CD4-positive, alpha-beta T cell treated with Interleukin-17A for 4 hours (primary cell): ENCODE measurements around the gene COX7B.
"Not testable (repeated sequence)": the region's sequence is repeated elsewhere in the genome, so short reads cannot be mapped to it uniquely, and the experiment has no call there.

Experiments used
- DNase-seq: peaks from one replicate; pipeline ENCODE4 v3.0.0-alpha.2; 2020; ENCODE audit warnings: mixed read lengths

Gene COX7B

GRCh38 chrX:77899081-77899828 lies at the start of gene COX7B:
COX7B (plus strand) TSS chrX:77899468; CDS start chrX:77899554, 86 bp downstream.
- peak; percentile 63 for DNase-seq

- no peak for DNase-seq
These were observed 23.9 kb upstream of the COX7B start for GRCh38 chrX:77875372-77875771.

GRCh38 chrX:77881418-77881817 lies 17.9 kb upstream of the COX7B start:
- DNase-seq, result not testable (repeated sequence)

GRCh38 chrX:77892887-77893286 lies 6.4 kb upstream of the COX7B start:
- no peak for DNase-seq

- DNase-seq, result no peak
These were observed 5.6 kb upstream of the COX7B start for GRCh38 chrX:77893713-77894112.

GRCh38 chrX:77894921-77895886 lies 4.1 kb upstream of the COX7B start, which contains the start of gene MAGT1:
MAGT1 (minus strand) TSS chrX:77895435; CDS start chrX:77895410, 25 bp downstream.
- peak; percentile 89 for DNase-seq

GRCh38 chrX:77900688-77901087 lies 1.4 kb downstream of the COX7B start:
- no peak for DNase-seq

- DNase-seq, result no peak
These were observed 2.2 kb downstream of the COX7B start for GRCh38 chrX:77901506-77901905.

GRCh38 chrX:77910108-77910840 lies 11.0 kb downstream of the COX7B start, which contains the start of gene ATP7A:
ATP7A (plus strand) TSS chrX:77910693; CDS start chrX:77971642, 60,949 bp downstream.
- peak; percentile 89 for DNase-seq

GRCh38 chrX:77917294-77917933 lies 18.1 kb downstream of the COX7B start:
- no peak for DNase-seq

- DNase-seq, result no peak
These were observed 19.3 kb downstream of the COX7B start for GRCh38 chrX:77918568-77918967.

GRCh38 chrX:77919370-77919769 lies 20.1 kb downstream of the COX7B start:
- DNase-seq, result not testable (repeated sequence)

- DNase-seq, result no peak
These were observed 23.5 kb downstream of the COX7B start for GRCh38 chrX:77922787-77923186.

- no peak for DNase-seq
These were observed 25.1 kb downstream of the COX7B start for GRCh38 chrX:77924320-77924859.

- DNase-seq, result no peak
These were observed 26.5 kb downstream of the COX7B start for GRCh38 chrX:77925764-77926163.

- no peak for DNase-seq
These were observed 31.3 kb downstream of the COX7B start for GRCh38 chrX:77930581-77930980.

- no peak for DNase-seq
These were observed 36.6 kb downstream of the COX7B start for GRCh38 chrX:77935886-77936285.

GRCh38 chrX:77936299-77936698 lies 37.0 kb downstream of the COX7B start:
- DNase-seq, result no peak

GRCh38 chrX:77937291-77937690 lies 38.0 kb downstream of the COX7B start:
- DNase-seq, result no peak

- DNase-seq, result no peak
These were observed 38.9 kb downstream of the COX7B start for GRCh38 chrX:77938083-77938680.

GRCh38 chrX:77945031-77945430 lies 45.8 kb downstream of the COX7B start:
- not testable (repeated sequence) for DNase-seq
